Activated T-helper 17 cell treated with anti-CD3 and anti-CD28 coated beads, Interleukin-2, amount 50 U/mL, for 72 hours (primary cell): ENCODE results near the gene ALK. TPM values are rescaled to one million over a fixed set of nuclear protein-coding genes. Genes with fewer than 3 reads are reported as not detected.

Experiments
- ATAC-seq: fragments of 150-1000 bp; cut with Tn5 transposase; replicated peaks from 2 replicates; pipeline ENCODE4 v1.10.0; 2021; ENCODE audit warnings: mild to moderate bottlenecking, moderate library complexity
- H3K27ac Mint-ChIP-seq: one replicate; pipeline ENCODE4 v1.8.0; 2022; ENCODE audit warnings: mixed read lengths
- H3K27me3 Mint-ChIP-seq: one replicate; pipeline ENCODE4 v1.8.0; 2022; ENCODE audit warnings: mixed read lengths
- H3K36me3 Mint-ChIP-seq: one replicate; pipeline ENCODE4 v1.8.0; 2022; ENCODE audit warnings: low read depth, mild to moderate bottlenecking, mixed read lengths
- H3K4me1 Mint-ChIP-seq: one replicate; pipeline ENCODE4 v1.8.0; 2022; ENCODE audit warnings: mixed read lengths
- H3K4me3 Mint-ChIP-seq: one replicate; pipeline ENCODE4 v1.8.0; 2022; ENCODE audit warnings: mild to moderate bottlenecking, mixed read lengths
- H3K9me3 Mint-ChIP-seq: one replicate; pipeline ENCODE4 v1.8.0; 2022; ENCODE audit warnings: mixed read lengths
- total RNA-seq, 2 donors: library from RNA; stranded (reverse); gene quantifications; one replicate each; pipeline ENCODE4 v1.2.3, GENCODE V29; 2022

Gene ALK
- total RNA-seq, 2 donors from 2014 or later, result not detected

DNA sequence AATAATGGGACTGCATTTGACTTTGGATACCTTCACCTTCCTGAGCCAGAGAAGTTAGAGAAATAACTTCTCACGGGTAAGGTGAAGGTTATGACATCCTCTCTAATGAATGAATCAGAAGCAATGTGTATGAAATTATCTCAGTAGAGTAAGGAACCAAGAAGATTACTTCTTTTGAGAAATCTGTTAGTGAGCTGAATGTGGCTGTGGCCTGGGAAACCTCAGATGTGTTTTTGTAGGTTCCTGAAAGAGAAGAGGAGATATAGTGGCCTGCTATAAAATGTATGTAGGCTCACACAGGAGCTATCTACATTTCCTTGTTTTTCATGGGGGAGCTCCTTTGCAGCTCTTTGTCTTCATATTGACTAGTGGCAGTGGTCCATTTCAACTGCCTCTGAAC lies 543.6 kb downstream of the ALK start:
- Mint-ChIP-seq H3K27ac (no peak overlapping the region), H3K4me3 (no peak overlapping the region), H3K9me3 (no peaks in the 10 kb centered on the region), H3K36me3 (no peaks in the 10 kb centered on the region), H3K27me3 (peaks cover 8% of the 10 kb centered on the region), H3K4me1 (no peaks in the 10 kb centered on the region)
- no peak for ATAC-seq

DNA sequence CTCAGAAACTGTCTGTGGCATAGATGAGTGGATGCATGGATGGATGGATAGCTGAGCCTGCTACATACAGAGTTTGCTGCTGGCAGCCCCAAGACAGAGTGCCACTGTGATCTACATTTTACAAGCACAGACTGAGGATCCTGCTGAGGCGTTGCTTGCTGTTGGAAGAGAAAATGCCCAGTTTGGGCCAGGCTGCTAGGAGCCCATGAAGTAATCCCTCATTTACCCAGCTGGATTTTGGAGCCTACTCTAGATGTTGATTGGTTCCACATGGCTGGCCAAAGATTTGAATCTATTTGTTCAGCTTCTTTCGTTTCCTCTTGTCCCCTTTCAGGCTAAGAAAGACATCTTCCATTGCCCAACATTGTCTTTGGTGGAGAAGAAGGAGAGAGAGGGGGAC lies 544.8 kb downstream of the ALK start:
- H3K4me3 Mint-ChIP-seq, result no peak overlapping the region
- no peaks in the 10 kb centered on the region for H3K36me3 Mint-ChIP-seq
- H3K4me1 Mint-ChIP-seq, result no peaks in the 10 kb centered on the region
- H3K9me3 Mint-ChIP-seq, result no peaks in the 10 kb centered on the region
- H3K27me3 Mint-ChIP-seq, result peaks cover 15% of the 10 kb centered on the region
- no peak for ATAC-seq
- no peak overlapping the region for H3K27ac Mint-ChIP-seq

DNA sequence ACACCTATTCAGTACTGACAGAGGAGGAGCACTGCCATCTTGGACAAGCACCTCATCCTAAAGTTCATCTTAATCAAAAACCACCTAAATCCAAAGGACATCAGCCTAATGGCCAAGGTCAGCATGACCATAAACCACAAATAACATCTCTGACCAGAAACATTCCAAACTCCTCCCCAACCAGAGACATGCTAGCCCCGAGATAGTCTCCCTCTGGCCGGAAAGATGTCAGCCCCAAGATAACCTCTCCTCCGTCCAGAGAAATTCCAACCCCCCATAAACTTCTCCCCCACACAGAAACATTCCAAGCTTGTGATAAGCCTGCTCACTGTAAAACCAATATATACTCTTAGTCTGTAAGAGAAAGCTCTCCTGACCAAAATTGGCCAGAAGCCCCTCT lies 545.5 kb downstream of the ALK start:
- Mint-ChIP-seq H3K9me3 (no peaks in the 10 kb centered on the region), H3K36me3 (no peaks in the 10 kb centered on the region), H3K27ac (no peak overlapping the region), H3K27me3 (peaks cover 15% of the 10 kb centered on the region), H3K4me1 (no peaks in the 10 kb centered on the region), H3K4me3 (no peak overlapping the region)
- ATAC-seq, result no peak

DNA sequence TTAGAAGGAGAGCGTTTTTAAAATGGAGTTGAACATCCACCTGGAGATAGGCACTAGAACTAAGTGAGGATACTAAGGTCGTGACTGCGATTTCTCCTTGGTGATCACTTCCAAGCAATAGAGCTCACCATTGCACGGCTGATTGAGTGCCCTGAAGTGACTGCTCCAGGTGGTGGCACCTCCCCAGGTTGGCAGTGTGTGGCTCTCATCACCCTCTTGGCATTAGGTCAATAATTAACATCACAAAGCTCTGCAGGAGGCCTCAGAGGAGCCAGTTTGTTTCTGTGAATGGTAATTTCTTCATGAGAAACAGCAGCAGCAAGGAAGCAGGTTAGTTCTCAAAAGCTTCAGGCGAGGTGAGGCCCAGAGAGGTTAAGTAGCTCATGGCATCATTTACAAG lies 546.6 kb downstream of the ALK start:
- H3K27me3 Mint-ChIP-seq, result peaks cover 12% of the 10 kb centered on the region
- no peaks in the 10 kb centered on the region for H3K9me3 Mint-ChIP-seq
- no peaks in the 10 kb centered on the region for H3K36me3 Mint-ChIP-seq
- no peak overlapping the region for H3K4me3 Mint-ChIP-seq
- H3K27ac Mint-ChIP-seq, result no peak overlapping the region
- H3K4me1 Mint-ChIP-seq, result no peaks in the 10 kb centered on the region
- no peak for ATAC-seq

DNA sequence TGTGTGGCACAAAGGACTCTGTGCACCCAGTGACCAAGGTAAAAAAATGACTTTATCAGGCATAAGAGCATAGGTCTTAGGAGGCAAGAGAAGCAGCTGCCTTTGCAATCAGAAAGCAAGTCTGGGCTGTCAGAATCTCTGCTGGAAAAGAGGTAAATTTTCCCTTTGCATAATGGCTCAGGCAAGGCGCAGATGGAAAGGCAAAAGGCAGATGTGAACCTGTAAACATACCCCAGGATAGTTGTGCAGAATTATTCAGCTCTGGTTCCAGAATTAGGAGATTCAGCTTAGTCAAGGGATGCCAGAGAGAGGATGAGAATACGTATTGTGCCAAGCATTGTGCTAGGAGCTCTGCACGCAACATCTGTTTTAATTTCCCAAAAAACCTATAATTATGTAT lies 547.5 kb downstream of the ALK start:
- Mint-ChIP-seq H3K4me3 (no peak overlapping the region), H3K27me3 (peaks cover 20% of the 10 kb centered on the region), H3K36me3 (no peaks in the 10 kb centered on the region), H3K4me1 (no peaks in the 10 kb centered on the region), H3K9me3 (no peaks in the 10 kb centered on the region), H3K27ac (no peak overlapping the region)
- ATAC-seq, result no peak

DNA sequence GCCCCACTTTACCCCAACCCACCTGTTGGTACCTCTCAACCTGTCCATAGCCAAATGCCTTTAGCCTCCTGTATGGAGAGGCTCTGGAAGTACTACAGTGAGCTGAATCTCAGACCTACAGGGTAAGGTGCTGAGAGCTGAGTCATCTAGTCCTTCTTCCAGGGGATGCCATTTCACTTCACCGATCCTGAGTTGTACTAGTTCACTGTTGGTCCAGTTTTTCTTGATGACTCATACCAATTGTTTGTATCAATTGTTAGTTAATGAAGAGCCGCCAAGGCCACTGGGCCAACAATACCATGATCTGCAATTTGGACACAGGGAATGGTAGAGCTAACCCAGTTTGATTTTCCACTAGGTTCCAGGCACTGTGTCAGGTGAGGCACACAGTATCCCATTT lies 549.2 kb downstream of the ALK start:
- no peaks in the 10 kb centered on the region for H3K9me3 Mint-ChIP-seq
- peaks cover 26% of the 10 kb centered on the region for H3K27me3 Mint-ChIP-seq
- H3K4me3 Mint-ChIP-seq, result no peak overlapping the region
- no peak for ATAC-seq
- no peaks in the 10 kb centered on the region for H3K4me1 Mint-ChIP-seq
- no peaks in the 10 kb centered on the region for H3K36me3 Mint-ChIP-seq
- no peak overlapping the region for H3K27ac Mint-ChIP-seq

DNA sequence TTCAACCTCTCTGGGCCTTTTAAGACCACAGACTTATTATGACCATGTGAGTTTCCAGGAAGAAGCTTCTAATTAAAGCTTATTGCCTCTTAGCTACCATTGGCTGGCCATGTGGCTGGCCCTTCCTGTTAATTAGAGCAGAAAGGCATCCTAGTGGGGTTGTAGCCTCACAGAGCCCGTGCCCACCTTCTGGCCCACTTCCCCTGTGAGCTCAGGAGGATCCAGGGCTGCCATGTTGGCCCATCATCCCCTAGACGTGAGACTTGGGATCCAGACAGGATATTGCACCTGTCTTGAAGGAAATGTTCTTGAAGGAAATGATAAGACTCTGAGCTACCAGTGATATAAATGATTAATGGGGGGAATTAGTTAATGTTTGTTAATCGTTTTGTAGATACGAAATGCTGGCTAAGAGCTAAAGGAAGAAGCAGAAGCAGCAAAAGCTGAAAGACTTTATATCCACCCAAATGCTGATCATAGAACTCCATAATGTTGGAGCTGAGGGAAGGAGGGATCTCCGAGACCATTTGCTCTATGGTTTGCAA lies 550.7 kb downstream of the ALK start:
- Mint-ChIP-seq H3K27ac (no peak overlapping the region), H3K4me1 (no peaks in the 10 kb centered on the region), H3K27me3 (peaks cover 33% of the 10 kb centered on the region), H3K4me3 (no peak overlapping the region), H3K9me3 (no peaks in the 10 kb centered on the region), H3K36me3 (no peaks in the 10 kb centered on the region)
- no peak for ATAC-seq

DNA sequence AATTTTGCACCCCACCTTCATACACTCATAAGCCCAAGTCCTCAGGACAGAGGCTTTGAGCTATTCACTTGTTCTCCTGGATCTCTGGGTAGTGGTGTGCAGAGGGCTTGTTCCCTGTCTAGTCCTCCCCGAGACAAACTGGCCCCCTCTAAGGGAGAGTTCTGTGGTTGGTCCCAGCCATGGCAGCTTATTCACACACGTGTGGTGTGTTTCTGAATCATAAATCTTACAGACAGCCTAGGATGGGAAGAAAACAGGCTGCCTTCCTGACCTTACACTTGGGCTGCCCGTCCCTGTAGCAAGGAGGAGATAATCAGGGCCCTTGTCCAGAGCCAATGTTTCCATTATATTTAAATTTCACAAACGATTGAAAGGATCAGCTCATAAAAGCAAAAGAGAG lies 551.2 kb downstream of the ALK start:
- H3K9me3 Mint-ChIP-seq, result no peaks in the 10 kb centered on the region
- H3K4me3 Mint-ChIP-seq, result no peak overlapping the region
- peaks cover 33% of the 10 kb centered on the region for H3K27me3 Mint-ChIP-seq
- no peaks in the 10 kb centered on the region for H3K4me1 Mint-ChIP-seq
- no peaks in the 10 kb centered on the region for H3K36me3 Mint-ChIP-seq
- H3K27ac Mint-ChIP-seq, result no peak overlapping the region
- ATAC-seq, result no peak

DNA sequence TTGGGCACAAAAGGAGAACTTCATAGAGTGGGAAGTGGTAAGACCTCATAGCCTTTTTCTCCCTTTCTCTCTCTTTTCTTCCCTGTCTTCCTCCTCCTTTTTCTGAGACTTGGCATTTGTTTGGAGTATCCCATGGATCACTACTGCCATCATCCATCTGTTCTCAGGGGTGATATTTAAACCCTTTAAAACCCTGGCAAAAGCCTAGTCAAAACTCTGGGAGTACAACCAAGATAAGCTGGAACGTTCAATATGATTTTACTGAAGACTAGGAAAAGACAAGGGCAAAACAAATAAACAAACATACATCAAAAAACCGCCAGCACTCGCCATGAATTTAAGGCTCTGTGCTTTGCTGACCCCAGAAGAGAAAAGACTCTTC lies 552.7 kb downstream of the ALK start:
- no peak for ATAC-seq
- Mint-ChIP-seq H3K27me3 (peaks cover 36% of the 10 kb centered on the region), H3K36me3 (no peaks in the 10 kb centered on the region), H3K4me3 (no peak overlapping the region), H3K27ac (no peak overlapping the region), H3K9me3 (no peaks in the 10 kb centered on the region), H3K4me1 (no peaks in the 10 kb centered on the region)

DNA sequence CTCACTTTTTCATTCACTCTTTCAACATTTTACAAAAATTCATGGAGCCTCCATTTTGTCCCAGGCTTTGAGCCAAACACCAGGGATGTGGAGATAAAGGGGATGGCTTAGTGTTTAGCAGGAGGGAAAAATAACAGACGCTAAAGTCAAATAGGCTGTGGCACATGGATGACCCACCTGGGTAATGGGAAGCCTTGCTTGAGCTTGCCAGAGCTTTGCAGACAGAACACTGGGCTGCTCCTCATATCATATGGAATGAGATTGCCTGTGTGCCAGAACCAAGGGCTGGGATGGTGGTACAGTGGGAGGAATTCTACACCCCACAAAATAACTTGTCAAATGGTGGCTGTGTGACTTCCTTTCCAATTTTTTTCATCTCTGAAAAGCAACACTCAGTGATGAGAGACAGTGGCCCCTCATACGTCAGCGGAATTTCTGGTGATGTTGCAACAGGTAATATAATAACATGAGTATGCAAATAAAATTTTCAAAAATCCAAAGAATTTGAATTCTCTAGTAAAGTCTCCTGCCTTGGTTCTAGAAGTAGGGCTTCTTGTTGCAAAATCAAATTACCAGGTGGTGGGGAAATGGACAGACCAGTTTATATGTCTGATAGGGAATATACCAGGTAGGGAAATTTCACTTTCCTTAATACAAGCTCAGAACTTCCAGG lies 553.3 kb downstream of the ALK start:
- Mint-ChIP-seq H3K4me1 (no peaks in the 10 kb centered on the region), H3K4me3 (no peak overlapping the region), H3K9me3 (no peaks in the 10 kb centered on the region), H3K36me3 (no peaks in the 10 kb centered on the region), H3K27me3 (peaks cover 36% of the 10 kb centered on the region), H3K27ac (no peak overlapping the region)
- ATAC-seq, result no peak

DNA sequence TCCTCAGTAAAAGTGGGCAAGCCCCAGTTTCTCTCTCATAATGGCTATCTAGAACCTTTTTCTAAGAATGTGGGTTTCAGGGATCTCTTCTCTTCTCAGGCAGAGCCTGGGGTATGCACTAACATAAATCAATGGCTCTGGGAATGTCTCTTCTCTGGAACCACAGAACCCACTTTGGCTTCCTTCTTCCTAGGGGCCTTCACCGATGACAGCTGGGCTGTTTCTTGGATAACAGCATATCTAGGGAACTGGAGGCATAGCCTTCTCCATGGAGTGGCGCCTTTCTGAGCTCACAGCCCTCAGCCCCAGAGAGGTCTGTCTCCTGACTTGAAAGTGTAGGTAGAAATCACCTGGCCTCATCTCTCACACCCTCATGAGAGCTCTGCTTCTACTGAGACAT lies 558.3 kb downstream of the ALK start:
- no peak overlapping the region for H3K4me3 Mint-ChIP-seq
- no peaks in the 10 kb centered on the region for H3K4me1 Mint-ChIP-seq

DNA sequence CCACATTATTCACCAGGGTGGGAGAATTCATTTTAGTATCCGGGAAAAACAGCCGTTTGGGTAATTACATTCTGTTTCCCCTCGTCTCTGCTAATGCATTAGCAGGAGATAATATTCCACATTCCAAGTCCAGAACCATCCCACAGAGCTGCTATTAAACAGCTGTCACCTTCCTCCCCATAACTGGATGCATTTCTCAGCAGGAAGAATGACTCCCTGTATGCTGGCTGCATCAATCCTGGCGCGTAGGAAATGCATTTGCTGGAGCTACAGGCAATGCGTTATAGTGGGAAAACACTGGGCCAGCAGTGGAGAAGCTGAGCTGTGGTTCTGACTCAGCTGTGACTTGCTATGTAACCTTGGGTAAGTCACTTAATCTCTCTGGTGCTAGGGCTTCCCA lies 560.2 kb downstream of the ALK start:
- no peaks in the 10 kb centered on the region for H3K4me1 Mint-ChIP-seq
- H3K9me3 Mint-ChIP-seq, result no peaks in the 10 kb centered on the region
- H3K4me3 Mint-ChIP-seq, result no peak overlapping the region
- peaks cover 34% of the 10 kb centered on the region for H3K27me3 Mint-ChIP-seq
- no peak for ATAC-seq
- no peaks in the 10 kb centered on the region for H3K36me3 Mint-ChIP-seq
- no peak overlapping the region for H3K27ac Mint-ChIP-seq

More for the DNA sequence above, 558.3 kb downstream of the ALK start:
- no peak overlapping the region for H3K27ac Mint-ChIP-seq
- H3K27me3 Mint-ChIP-seq, result peaks cover 37% of the 10 kb centered on the region
- ATAC-seq, result no peak
- no peaks in the 10 kb centered on the region for H3K9me3 Mint-ChIP-seq
- no peaks in the 10 kb centered on the region for H3K36me3 Mint-ChIP-seq

DNA sequence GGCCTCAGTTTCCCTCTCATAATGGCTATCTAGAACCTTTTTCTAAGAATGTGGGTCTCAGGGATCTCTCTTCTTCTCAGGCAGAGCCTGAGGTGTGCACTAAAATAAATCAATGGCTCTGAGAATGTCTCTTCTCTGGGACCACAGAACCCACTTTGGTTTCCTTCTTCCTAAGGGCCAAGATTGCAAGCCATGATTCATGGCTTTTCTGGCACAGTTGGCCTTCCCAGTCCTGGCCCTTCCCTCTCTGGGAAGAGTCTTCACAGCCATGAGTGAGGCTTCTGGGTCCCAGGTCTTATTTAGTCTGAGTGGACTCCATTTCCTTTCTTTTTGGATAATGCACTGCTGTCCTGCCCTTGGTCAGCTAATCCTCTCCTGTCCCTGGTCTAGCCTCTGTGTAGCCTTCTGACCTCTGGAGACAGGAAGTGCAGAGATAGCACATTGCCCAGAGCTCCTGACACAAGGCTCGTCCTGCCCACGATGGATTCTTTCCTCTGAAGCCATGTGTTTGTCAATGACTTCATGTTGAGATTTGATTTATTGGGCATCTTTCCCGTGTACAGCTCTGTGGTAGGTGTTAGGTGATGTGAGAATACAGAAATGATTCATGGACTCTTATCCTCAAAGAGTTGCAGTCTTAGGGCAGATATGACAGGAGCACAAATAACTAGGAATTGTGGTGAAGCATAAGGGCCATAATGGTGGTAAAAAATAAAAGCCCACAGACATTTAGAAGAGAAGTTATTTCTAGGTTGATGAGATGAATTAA lies 561.2 kb downstream of the ALK start:
- peak; percentile 35 for ATAC-seq
- no peaks in the 10 kb centered on the region for H3K9me3 Mint-ChIP-seq
- peaks cover 30% of the 10 kb centered on the region for H3K27me3 Mint-ChIP-seq
- no peak overlapping the region for H3K4me3 Mint-ChIP-seq
- no peaks in the 10 kb centered on the region for H3K36me3 Mint-ChIP-seq
- no peak overlapping the region for H3K27ac Mint-ChIP-seq
- H3K4me1 Mint-ChIP-seq, result no peaks in the 10 kb centered on the region

DNA sequence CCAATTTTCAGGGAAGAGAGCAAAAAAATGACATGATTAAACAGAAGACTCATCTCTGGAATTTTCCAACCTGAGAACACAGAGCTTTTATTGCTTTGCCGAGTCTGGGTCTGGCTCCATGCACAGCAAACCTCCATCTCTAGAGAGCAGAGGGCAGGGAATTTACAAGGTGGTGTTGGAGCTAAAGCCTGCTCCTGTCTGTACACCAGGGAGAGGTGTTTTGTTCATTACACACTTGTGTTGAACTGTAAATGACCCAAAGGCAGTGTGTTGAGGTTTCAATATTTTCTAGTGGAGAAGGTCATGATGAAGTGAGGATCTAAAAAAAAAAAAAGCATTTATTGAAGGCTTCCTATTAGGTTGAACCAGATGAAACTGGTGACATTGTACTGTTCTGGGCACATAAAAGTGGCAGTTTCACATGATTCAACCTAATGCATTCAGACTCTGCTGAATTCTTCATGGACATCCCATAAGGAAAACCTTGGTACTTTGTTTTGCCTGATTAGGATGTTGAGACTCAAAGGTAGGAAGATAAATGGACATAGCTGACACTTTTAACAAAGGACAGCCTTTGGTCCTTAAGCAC lies 567.9 kb downstream of the ALK start:
- Mint-ChIP-seq H3K27ac (no peak overlapping the region), H3K4me3 (no peak overlapping the region), H3K4me1 (no peaks in the 10 kb centered on the region), H3K36me3 (no peaks in the 10 kb centered on the region), H3K9me3 (no peaks in the 10 kb centered on the region), H3K27me3 (peaks cover 15% of the 10 kb centered on the region)
- no peak for ATAC-seq
